ENCODE data around the gene TCF7L2. TPM values are rescaled to one million over a fixed set of nuclear protein-coding genes. Genes with fewer than 3 reads are reported as not detected.

TCF7L2 gene
- total and polyA plus RNA-seq, 9 donors, result 21.1 to 41.7 (median 34.5) TPM

DNA sequence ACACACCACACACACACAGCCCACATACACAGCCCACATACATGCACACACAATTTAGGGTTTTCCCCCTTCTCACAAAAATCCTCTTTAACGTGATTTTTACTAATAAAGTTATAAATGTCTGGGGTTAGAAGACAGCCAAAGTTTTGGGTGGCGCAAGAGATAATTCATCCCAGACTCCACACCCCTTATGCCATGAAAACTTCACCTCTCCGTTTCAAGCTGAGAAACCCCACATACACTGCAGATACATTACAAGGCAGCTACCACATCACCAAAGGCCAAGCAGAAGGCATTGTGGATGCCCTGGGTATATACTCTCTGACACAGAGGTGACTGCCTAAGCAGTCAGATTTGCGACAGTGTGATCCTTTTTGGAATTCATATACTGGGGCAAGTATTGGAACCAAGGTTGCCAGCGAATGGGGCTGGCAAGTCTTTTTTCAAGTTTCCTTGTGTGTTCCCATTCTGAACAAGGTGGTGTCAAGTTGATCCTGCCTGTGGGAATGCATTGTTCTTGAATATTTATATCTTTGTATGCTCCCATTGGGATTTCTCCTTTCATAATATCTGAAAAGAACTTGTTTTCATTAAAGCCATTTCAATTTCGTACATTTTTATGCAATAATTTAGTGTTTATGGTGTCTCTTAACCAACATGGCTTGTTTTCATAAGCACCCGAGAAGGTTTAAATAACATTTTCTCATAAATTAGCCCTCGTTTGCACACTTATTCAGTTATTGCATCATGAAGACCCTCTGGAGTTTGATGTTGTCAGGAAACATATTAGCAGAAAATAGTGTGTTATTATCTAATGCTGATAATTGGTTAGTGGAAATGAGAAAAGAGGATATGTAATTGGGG, 130.2 kb downstream of the TCF7L2 start:
- no peaks in the 10 kb centered on the region for H3K9me3 ChIP-seq
- TF ChIP-seq EP300 (IDR thresholded peaks at IDR 0.05), result no peak
- TF ChIP-seq POLR2A (IDR thresholded peaks at IDR 0.05), result no peak
- TF ChIP-seq, protein P1, sequence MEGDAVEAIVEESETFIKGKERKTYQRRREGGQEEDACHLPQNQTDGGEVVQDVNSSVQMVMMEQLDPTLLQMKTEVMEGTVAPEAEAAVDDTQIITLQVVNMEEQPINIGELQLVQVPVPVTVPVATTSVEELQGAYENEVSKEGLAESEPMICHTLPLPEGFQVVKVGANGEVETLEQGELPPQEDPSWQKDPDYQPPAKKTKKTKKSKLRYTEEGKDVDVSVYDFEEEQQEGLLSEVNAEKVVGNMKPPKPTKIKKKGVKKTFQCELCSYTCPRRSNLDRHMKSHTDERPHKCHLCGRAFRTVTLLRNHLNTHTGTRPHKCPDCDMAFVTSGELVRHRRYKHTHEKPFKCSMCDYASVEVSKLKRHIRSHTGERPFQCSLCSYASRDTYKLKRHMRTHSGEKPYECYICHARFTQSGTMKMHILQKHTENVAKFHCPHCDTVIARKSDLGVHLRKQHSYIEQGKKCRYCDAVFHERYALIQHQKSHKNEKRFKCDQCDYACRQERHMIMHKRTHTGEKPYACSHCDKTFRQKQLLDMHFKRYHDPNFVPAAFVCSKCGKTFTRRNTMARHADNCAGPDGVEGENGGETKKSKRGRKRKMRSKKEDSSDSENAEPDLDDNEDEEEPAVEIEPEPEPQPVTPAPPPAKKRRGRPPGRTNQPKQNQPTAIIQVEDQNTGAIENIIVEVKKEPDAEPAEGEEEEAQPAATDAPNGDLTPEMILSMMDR (IDR thresholded peaks at IDR 0.05), result no peak
- DNase-seq, result no peak
- no peaks in the 10 kb centered on the region for H3K36me3 ChIP-seq
- H3K4me3 ChIP-seq, result no peak overlapping the region
- no peaks in the 10 kb centered on the region for H3K27me3 ChIP-seq
- peaks cover 5% of the 10 kb centered on the region for H3K4me1 ChIP-seq (ENCODE audit: insufficient read depth)
- no peak overlapping the region for H3K27ac ChIP-seq
- intact Hi-C loops (cut with DNase I), result no loop called here
- 63 to 71% (median 65%) methylated on average over 8 of the region's 8 CpGs for WGBS, 3 donors

GRCh38 chr10:113080925-113081229, 130.8 kb downstream of the TCF7L2 start:
- H3K9me3 ChIP-seq, result no peaks in the 10 kb centered on the region
- no peak overlapping the region for H3K4me3 ChIP-seq
- H3K4me1 ChIP-seq (ENCODE audit: insufficient read depth), result peaks cover 7% of the 10 kb centered on the region
- no peak for DNase-seq
- no peaks in the 10 kb centered on the region for H3K36me3 ChIP-seq
- intact Hi-C loops (cut with DNase I), result no loop called here
- no peaks in the 10 kb centered on the region for H3K27me3 ChIP-seq
- no peak for TF ChIP-seq EP300 (IDR thresholded peaks at IDR 0.05)
- TF ChIP-seq POLR2A (IDR thresholded peaks at IDR 0.05), result no peak
- TF ChIP-seq, protein P1 (IDR thresholded peaks at IDR 0.05), result no peak
- WGBS, 3 donors, result 41 to 61% (median 56%) methylated on average over 2 of the region's 2 CpGs
- H3K27ac ChIP-seq, result no peak overlapping the region

DNA sequence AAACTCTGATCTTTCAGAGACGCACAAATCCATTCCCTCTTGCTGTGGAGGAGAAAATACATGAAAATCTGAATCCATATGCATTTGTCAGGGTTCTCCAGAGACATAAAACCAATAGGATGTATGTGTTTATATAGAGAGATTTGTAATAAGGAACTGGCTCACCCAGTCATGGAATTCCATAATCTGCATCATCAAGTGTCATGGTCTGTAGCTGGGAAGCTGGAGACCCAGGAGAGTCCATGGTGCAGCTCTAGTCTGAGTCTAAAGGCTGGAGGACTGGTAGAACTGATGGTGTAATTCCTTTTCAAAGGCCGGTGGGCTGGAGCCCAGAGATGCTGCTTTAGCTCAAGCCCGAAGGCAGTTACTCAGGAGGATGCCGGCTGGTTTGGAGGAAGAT, 134.0 kb downstream of the TCF7L2 start:
- no peak overlapping the region for H3K4me3 ChIP-seq
- intact Hi-C loops (cut with DNase I), result no loop called here
- TF ChIP-seq EP300 (IDR thresholded peaks at IDR 0.05) (no peak), POLR2A (IDR thresholded peaks at IDR 0.05) (no peak)
- no peak for DNase-seq
- H3K4me1 ChIP-seq (ENCODE audit: insufficient read depth), result peaks cover 14% of the 10 kb centered on the region
- no peak overlapping the region for H3K27ac ChIP-seq
- H3K36me3 ChIP-seq, result no peaks in the 10 kb centered on the region
- WGBS, 3 donors, result 90 to 94% (median 90%) methylated on average over 4 of the region's 4 CpGs
- H3K27me3 ChIP-seq, result no peaks in the 10 kb centered on the region
- no peaks in the 10 kb centered on the region for H3K9me3 ChIP-seq

GRCh38 chr10:113085776-113086175, 135.7 kb downstream of the TCF7L2 start:
- no peak for TF ChIP-seq POLR2A (IDR thresholded peaks at IDR 0.05)
- TF ChIP-seq, protein P1 (IDR thresholded peaks at IDR 0.05), result no peak
- TF ChIP-seq EP300 (IDR thresholded peaks at IDR 0.05), result no peak
- Histone ChIP-seq H3K4me1 (ENCODE audit: insufficient read depth) (peaks cover 11% of the 10 kb centered on the region), H3K27me3 (no peaks in the 10 kb centered on the region), H3K36me3 (no peaks in the 10 kb centered on the region), H3K9me3 (no peaks in the 10 kb centered on the region), H3K27ac (no peak overlapping the region), H3K4me3 (no peak overlapping the region)
- no peak for DNase-seq
- WGBS, 3 donors, result 96 to 98% (median 98%) methylated on average over 4 of the region's 4 CpGs
- intact Hi-C loops (cut with DNase I), result no loop called here

- Histone ChIP-seq H3K27me3 (no peaks in the 10 kb centered on the region), H3K4me1 (ENCODE audit: insufficient read depth) (peaks cover 11% of the 10 kb centered on the region), H3K9me3 (no peaks in the 10 kb centered on the region), H3K4me3 (no peak overlapping the region), H3K27ac (no peak overlapping the region), H3K36me3 (no peaks in the 10 kb centered on the region)
- TF ChIP-seq, protein P1 (IDR thresholded peaks at IDR 0.05), result no peak
- TF ChIP-seq EP300 (IDR thresholded peaks at IDR 0.05) (no peak), POLR2A (IDR thresholded peaks at IDR 0.05) (no peak)
- intact Hi-C loops (cut with DNase I), result no loop called here
- no peak for DNase-seq
Observed at GRCh38 chr10:113086282-113086681, 136.2 kb downstream of the TCF7L2 start.

All from ovary (tissue), 9 donors.